OCI-LY7 (cell line): ENCODE measurements around the gene TECPR2. TPM values are rescaled to one million over a fixed set of nuclear protein-coding genes. Genes with fewer than 3 reads are reported as not detected.

ENCODE experiments used
- BruUV-seq: library from RNA; stranded (reverse); fragments of 400-500 nt; replicated peaks from 2 replicates; lab custom pipeline; 2021; lab: Mats Ljungman, UMichigan
- CTCF ChIA-PET: fragments of 300-600 bp; sonication (Branson Sonifier 250); formaldehyde crosslinking; loops from one replicate; lab custom pipeline; 2022; ENCODE audit warnings: antibody characterized with exemption; ENCODE audit not compliant: unreplicated experiment; lab: Charles Lee
- POLR2A ChIA-PET: fragments of 300-600 bp; sonication (Branson Sonifier 250); formaldehyde crosslinking; loops from one replicate; lab custom pipeline; 2022; ENCODE audit warnings: antibody characterized with exemption; lab: Charles Lee
- DNase-seq: peaks from one replicate; pipeline ENCODE4 v3.0.0-alpha.2; 2015; ENCODE audit warnings: low spot score
- H2AFZ ChIP-seq: fragments of 200-600 bp; sonication (generic), shearing (Covaris generic); 2 replicates; pipeline ENCODE4 v1.6.1; 2014; ENCODE audit warnings: mild to moderate bottlenecking, antibody characterized with exemption, low read length, moderate library complexity
- H3K27ac ChIP-seq: fragments of 200-600 bp; sonication (generic); 2 replicates; pipeline ENCODE4 v1.5.1; 2014; ENCODE audit warnings: mixed run types, low read depth, mild to moderate bottlenecking, moderate library complexity, low read length, inconsistent platforms; ENCODE audit not compliant: poor library complexity, severe bottlenecking
- H3K36me3 ChIP-seq: fragments of 200-600 bp; sonication (generic); 2 replicates; pipeline ENCODE4 v1.6.1; 2014; ENCODE audit warnings: mild to moderate bottlenecking, antibody characterized with exemption, low read length, moderate library complexity, mixed read lengths; ENCODE audit not compliant: insufficient read depth
- H3K4me1 ChIP-seq: fragments of 200-600 bp; sonication (generic); 2 replicates; pipeline ENCODE4 v1.5.1; 2014; ENCODE audit warnings: mild to moderate bottlenecking, low read length; ENCODE audit not compliant: insufficient read depth, poor library complexity, severe bottlenecking
- H3K4me2 ChIP-seq: fragments of 200-600 bp; sonication (generic); 2 replicates; pipeline ENCODE4 v1.6.1; 2014; ENCODE audit warnings: mild to moderate bottlenecking, low read length
- H3K4me3 ChIP-seq: fragments of 200-600 bp; sonication (generic); 2 replicates; pipeline ENCODE4 v1.5.1; 2014; ENCODE audit warnings: mild to moderate bottlenecking, low read depth, low read length; ENCODE audit not compliant: poor library complexity, severe bottlenecking
- H3K79me2 ChIP-seq: fragments of 200-600 bp; sonication (generic); 2 replicates; pipeline ENCODE4 v1.6.1; 2016; ENCODE audit warnings: low read depth, mild to moderate bottlenecking, low read length, moderate library complexity, mixed read lengths; ENCODE audit not compliant: insufficient read depth
- H3K9me2 ChIP-seq: fragments of 200-600 bp; sonication (generic); 2 replicates; pipeline ENCODE4 v1.6.1; 2016; ENCODE audit warnings: mild to moderate bottlenecking, low read length, mixed read lengths; ENCODE audit not compliant: insufficient read depth
- H3K9me3 ChIP-seq: fragments of 200-600 bp; sonication (generic); 2 replicates; pipeline ENCODE4 v1.6.1; 2014; ENCODE audit warnings: mild to moderate bottlenecking, mixed run types, low read length, mixed read lengths
- H4K20me1 ChIP-seq: fragments of 200-600 bp; sonication (generic); 2 replicates; pipeline ENCODE4 v1.6.1; 2014; ENCODE audit warnings: mild to moderate bottlenecking, antibody characterized with exemption, low read length, moderate library complexity, mixed read lengths; ENCODE audit not compliant: insufficient read depth
- EZH2phosphoT487 ChIP-seq: fragments of 200-600 bp; sonication (generic); IDR thresholded peaks from 2 replicates; pipeline ENCODE4 v1.6.1; 2018; ENCODE audit warnings: low read depth, borderline replicate concordance, mild to moderate bottlenecking, mixed run types, antibody characterized with exemption, low read length, moderate library complexity, mixed read lengths
- intact Hi-C: fragments of 100-400 bp; cut with micrococcal nuclease; formaldehyde crosslinking; loops from one replicate; pipeline ENCODE4 v1.10.0; 2022; ENCODE audit not compliant: unreplicated experiment
- total RNA-seq, 2 experiments: library from RNA; depleted of rRNA in 1 of 2; stranded (reverse); fragments of >200 nt in 1 of 2; shearing (Covaris generic) in 1 of 2; gene quantifications; 2 replicates each; pipeline ENCODE4 v1.2.3, GENCODE V29; 2014 to 2022
- TF ChIP-seq, protein P1 (sequence below): fragments of 200-600 bp; sonication (generic); conservative IDR thresholded peaks from 2 replicates; pipeline ENCODE4 v1.5.1; 2014; ENCODE audit warnings: mild to moderate bottlenecking, antibody characterized with exemption, low read length, moderate library complexity, mixed read lengths

The TECPR2 gene
- total RNA-seq, 2 experiments from 2014 or later = 5.3 to 12.7 TPM

DNA sequence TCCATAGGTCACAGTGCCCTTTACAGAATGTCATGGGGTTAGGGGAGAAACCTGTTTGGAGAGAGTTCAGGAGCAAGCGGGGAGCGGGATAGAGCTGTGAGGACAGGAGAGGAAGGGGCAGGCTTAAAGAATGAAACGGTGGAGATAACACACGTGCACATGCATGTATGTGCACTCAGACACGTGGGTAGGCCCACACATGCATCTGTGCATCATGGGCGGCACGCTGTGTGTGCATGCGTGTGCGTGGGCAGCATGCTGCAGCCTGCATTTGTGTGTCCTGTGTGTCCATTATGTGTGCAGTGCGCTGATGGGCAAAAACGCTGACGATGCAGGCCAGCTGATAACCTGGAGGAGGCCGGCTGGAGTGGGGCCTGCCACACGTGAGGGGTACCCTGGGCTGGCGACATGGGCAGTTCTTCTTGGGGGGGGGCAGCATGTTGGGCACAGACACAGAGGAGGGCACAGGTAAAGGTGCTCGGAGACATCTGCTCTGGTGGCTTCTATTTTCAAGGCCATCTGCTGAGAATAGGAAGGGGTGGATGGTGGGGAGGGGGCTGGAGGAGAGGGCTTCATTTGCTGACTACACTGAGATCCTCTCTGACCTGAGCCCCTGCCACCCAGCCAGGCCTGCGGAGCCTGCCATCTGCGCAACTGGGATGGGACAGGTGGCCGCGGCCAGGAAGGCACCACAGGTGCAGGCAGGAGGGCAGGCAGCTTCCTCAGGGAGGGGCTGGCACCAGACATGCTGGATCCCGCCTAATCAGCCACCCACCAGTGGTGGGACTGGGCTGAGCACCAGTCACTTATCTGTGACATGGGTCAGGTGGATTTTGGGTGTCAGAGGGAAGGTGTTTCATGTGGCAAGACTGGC, 151.4 kb downstream of the TECPR2 start:
- no peaks in the 10 kb centered on the region for H3K9me3 ChIP-seq
- intact Hi-C loops = loop anchor here (10.0 kb wide), 1 partner anchor 149 kb away; the partner anchor contains the start of genes CINP and TECPR2
- no peaks in the 10 kb centered on the region for H3K9me2 ChIP-seq
- BruUV-seq = no TSS peak
- TF ChIP-seq, protein P1, sequence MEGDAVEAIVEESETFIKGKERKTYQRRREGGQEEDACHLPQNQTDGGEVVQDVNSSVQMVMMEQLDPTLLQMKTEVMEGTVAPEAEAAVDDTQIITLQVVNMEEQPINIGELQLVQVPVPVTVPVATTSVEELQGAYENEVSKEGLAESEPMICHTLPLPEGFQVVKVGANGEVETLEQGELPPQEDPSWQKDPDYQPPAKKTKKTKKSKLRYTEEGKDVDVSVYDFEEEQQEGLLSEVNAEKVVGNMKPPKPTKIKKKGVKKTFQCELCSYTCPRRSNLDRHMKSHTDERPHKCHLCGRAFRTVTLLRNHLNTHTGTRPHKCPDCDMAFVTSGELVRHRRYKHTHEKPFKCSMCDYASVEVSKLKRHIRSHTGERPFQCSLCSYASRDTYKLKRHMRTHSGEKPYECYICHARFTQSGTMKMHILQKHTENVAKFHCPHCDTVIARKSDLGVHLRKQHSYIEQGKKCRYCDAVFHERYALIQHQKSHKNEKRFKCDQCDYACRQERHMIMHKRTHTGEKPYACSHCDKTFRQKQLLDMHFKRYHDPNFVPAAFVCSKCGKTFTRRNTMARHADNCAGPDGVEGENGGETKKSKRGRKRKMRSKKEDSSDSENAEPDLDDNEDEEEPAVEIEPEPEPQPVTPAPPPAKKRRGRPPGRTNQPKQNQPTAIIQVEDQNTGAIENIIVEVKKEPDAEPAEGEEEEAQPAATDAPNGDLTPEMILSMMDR = no peak
- TF ChIP-seq EZH2phosphoT487 = no peak
- H3K4me2 ChIP-seq = no peak overlapping the region
- H3K4me3 ChIP-seq = no peak overlapping the region
- no peaks in the 10 kb centered on the region for H4K20me1 ChIP-seq
- ChIA-PET CTCF (no interaction called here), POLR2A (no interaction called here)
- H2AFZ ChIP-seq = no peak overlapping the region
- no peak overlapping the region for H3K27ac ChIP-seq
- H3K36me3 ChIP-seq = no peaks in the 10 kb centered on the region
- H3K4me1 ChIP-seq = peaks cover 11% of the 10 kb centered on the region
- no peak for DNase-seq
- H3K79me2 ChIP-seq = no peaks in the 10 kb centered on the region

- no peaks in the 10 kb centered on the region for H4K20me1 ChIP-seq
- TF ChIP-seq EZH2phosphoT487 = no peak
- TF ChIP-seq, protein P1 = no peak
- H2AFZ ChIP-seq = no peak overlapping the region
- H3K4me3 ChIP-seq = no peak overlapping the region
- no peak for DNase-seq
- H3K4me1 ChIP-seq = peaks cover 9% of the 10 kb centered on the region
- no peaks in the 10 kb centered on the region for H3K79me2 ChIP-seq
- H3K36me3 ChIP-seq = no peaks in the 10 kb centered on the region
- ChIA-PET CTCF (no interaction called here), POLR2A (interaction anchor here (0.6 to 0.7 kb wide), 4 partner anchors 44 to 308 kb away, joined by 3 to 5 read pairs (median 4); partner anchors contain the start of gene MOK)
- no peak overlapping the region for H3K4me2 ChIP-seq
- no peak overlapping the region for H3K27ac ChIP-seq
- H3K9me2 ChIP-seq = no peaks in the 10 kb centered on the region
- intact Hi-C loops = loop anchor here (10.0 kb wide), 1 partner anchor 150 kb away; the partner anchor contains the start of genes CINP and TECPR2
- H3K9me3 ChIP-seq = no peaks in the 10 kb centered on the region
- BruUV-seq = no TSS peak
Measured at GRCh38 chr14:102514987-102515733, 152.4 kb downstream of the TECPR2 start.
